DMS53 treated with DMSO at 0.1 percent for 48 hours (cell line): ENCODE measurements around the gene ZNF541.
A peak's percentile ranks its signal among the peaks of the same experiment; 100 is the strongest.

Experiments used
- DNase-seq: peaks from one replicate; lab custom pipeline; 2025; ENCODE audit not compliant: unreplicated experiment; lab: John Stamatoyannopoulos, UW

ZNF541 gene

GRCh38 chr19:47573071-47574026, at the start of gene ZNF541:
Gene ZNF541 (minus strand): TSS chr19:47573148. CDS start chr19:47555856, 17,292 bp downstream.
- no peak for DNase-seq

- DNase-seq, result no peak
These were observed 46.8 kb upstream of the ZNF541 start for GRCh38 chr19:47619763-47620162.

- no peak for DNase-seq
These were observed 45.8 kb upstream of the ZNF541 start for GRCh38 chr19:47618771-47619170.

- DNase-seq, result no peak
These were observed 42.8 kb upstream of the ZNF541 start for GRCh38 chr19:47615714-47616113.

- no peak for DNase-seq
These were observed 42.3 kb upstream of the ZNF541 start for GRCh38 chr19:47615230-47615629.

GRCh38 chr19:47614559-47614958, 41.6 kb upstream of the ZNF541 start:
- DNase-seq, result no peak

- DNase-seq, result no peak
These were observed 41.0 kb upstream of the ZNF541 start for GRCh38 chr19:47614021-47614295.

- no peak for DNase-seq
These were observed 40.4 kb upstream of the ZNF541 start for GRCh38 chr19:47613165-47614020.

- DNase-seq, result no peak
These were observed 38.0 kb upstream of the ZNF541 start for GRCh38 chr19:47610902-47611301.

- DNase-seq, result peak; percentile 4
These were observed 37.3 kb upstream of the ZNF541 start for GRCh38 chr19:47609906-47610894.

GRCh38 chr19:47608969-47609905, 36.3 kb upstream of the ZNF541 start, which contains the start of gene BICRA:
Gene BICRA (plus strand): TSS chr19:47609134. CDS start chr19:47673575, 64,441 bp downstream.
- DNase-seq, result peak; percentile 59

GRCh38 chr19:47608074-47608918, 35.3 kb upstream of the ZNF541 start:
- peak; percentile 63 for DNase-seq

- DNase-seq, result no peak
These were observed 34.7 kb upstream of the ZNF541 start for GRCh38 chr19:47607564-47608073.

GRCh38 chr19:47603706-47604565, 31.0 kb upstream of the ZNF541 start:
- no peak for DNase-seq

GRCh38 chr19:47601180-47601904, 28.4 kb upstream of the ZNF541 start:
- peak; percentile 38 for DNase-seq

- DNase-seq, result peak; percentile 97
These were observed 27.6 kb upstream of the ZNF541 start for GRCh38 chr19:47600246-47601179.
